GM23338 (cell line): Measurements from ENCODE around the gene FAXDC2. TPM values are rescaled to one million over a fixed set of nuclear protein-coding genes. Genes with fewer than 3 reads are reported as not detected.

Source experiments
- ATAC-seq: fragments of 200-7000 bp; cut with Tn5 transposase; 3 replicates; pipeline ENCODE4 v1.9.1; 2020
- DNase-seq: peaks from one replicate; pipeline ENCODE4 v3.0.0-alpha.2; 2015; ENCODE audit warnings: low spot score
- H2AFZ ChIP-seq: fragments of 200-600 bp; sonication (generic); 2 replicates; pipeline ENCODE4 v1.8.0; 2016; ENCODE audit warnings: antibody characterized with exemption, mild to moderate bottlenecking, moderate library complexity
- H3F3A ChIP-seq: fragments of 200-600 bp; sonication (generic); replicated peaks from 2 replicates; pipeline ENCODE4 v1.8.0; 2017; ENCODE audit warnings: antibody characterized with exemption, mixed run types, low read depth
- H3K27ac ChIP-seq: fragments of 200-600 bp; sonication (generic); 2 replicates; pipeline ENCODE4 v1.6.1; 2016; ENCODE audit warnings: low read depth
- H3K27me3 ChIP-seq: fragments of 200-600 bp; sonication (generic); 2 replicates; pipeline ENCODE4 v1.8.0; 2016; ENCODE audit warnings: mild to moderate bottlenecking, mixed run types, moderate library complexity; ENCODE audit not compliant: insufficient read depth
- H3K36me3 ChIP-seq: fragments of 200-600 bp; sonication (generic); 2 replicates; pipeline ENCODE4 v1.8.0; 2016; ENCODE audit warnings: mild to moderate bottlenecking; ENCODE audit not compliant: insufficient read depth
- H3K4me1 ChIP-seq: fragments of 200-600 bp; sonication (generic); 2 replicates; pipeline ENCODE4 v1.8.0; 2016; ENCODE audit warnings: mild to moderate bottlenecking, moderate library complexity; ENCODE audit not compliant: insufficient read depth
- H3K4me2 ChIP-seq: fragments of 200-600 bp; sonication (generic); 2 replicates; pipeline ENCODE4 v1.7.1; 2017; ENCODE audit warnings: mixed run types
- H3K4me3 ChIP-seq: fragments of 200-600 bp; sonication (generic); 2 replicates; pipeline ENCODE4 v1.6.1; 2016; ENCODE audit warnings: mixed run types
- H3K79me2 ChIP-seq: fragments of 200-600 bp; sonication (generic); replicated peaks from 2 replicates; pipeline ENCODE4 v1.8.0; 2017; ENCODE audit warnings: mild to moderate bottlenecking; ENCODE audit not compliant: insufficient read depth
- H3K9me2 ChIP-seq: fragments of 200-600 bp; sonication (generic); 2 replicates; pipeline ENCODE4 v1.8.0; 2017; ENCODE audit not compliant: insufficient read depth
- H4K20me1 ChIP-seq: fragments of 200-600 bp; sonication (generic); replicated peaks from 2 replicates; pipeline ENCODE4 v1.8.0; 2017; ENCODE audit warnings: mild to moderate bottlenecking; ENCODE audit not compliant: insufficient read depth
- H3K27ac Mint-ChIP-seq: 2 replicates; pipeline ENCODE4 v1.8.0; 2020; ENCODE audit warnings: inconsistent platforms, mild to moderate bottlenecking, moderate library complexity, mixed read lengths
- H3K27me3 Mint-ChIP-seq: 3 replicates; pipeline ENCODE4 v1.8.0; 2022; ENCODE audit warnings: low read depth, mild to moderate bottlenecking, moderate library complexity, mixed read lengths, inconsistent platforms; ENCODE audit not compliant: insufficient read depth, poor library complexity
- H3K36me3 Mint-ChIP-seq: 3 replicates; pipeline ENCODE4 v1.8.0; 2021; ENCODE audit warnings: low read depth, mild to moderate bottlenecking, inconsistent platforms, moderate library complexity, mixed read lengths
- H3K4me1 Mint-ChIP-seq: 3 replicates; pipeline ENCODE4 v1.8.0; 2020; ENCODE audit warnings: mild to moderate bottlenecking, inconsistent platforms, mixed read lengths
- H3K4me3 Mint-ChIP-seq: 3 replicates; pipeline ENCODE4 v1.8.0; 2021; ENCODE audit warnings: moderate library complexity, mild to moderate bottlenecking, inconsistent platforms, mixed read lengths
- H3K9me3 Mint-ChIP-seq: 3 replicates; pipeline ENCODE4 v1.8.0; 2020; ENCODE audit warnings: moderate library complexity, mild to moderate bottlenecking, inconsistent platforms, mixed read lengths
- CREB1 ChIP-seq: fragments of 250-450 bp; sonication (Bioruptor Pico); IDR thresholded peaks from 2 replicates; pipeline ENCODE4 v1.5.0; 2020; ENCODE audit warnings: low read depth, mild to moderate bottlenecking, moderate library complexity
- EZH2 ChIP-seq: fragments of 200-600 bp; sonication (generic); IDR thresholded peaks from one replicate; pipeline ENCODE4 v1.8.0; 2017; ENCODE audit warnings: antibody characterized with exemption, mild to moderate bottlenecking, low read depth; ENCODE audit not compliant: unreplicated experiment
- POLR2AphosphoS5 ChIP-seq: IDR thresholded peaks from 2 replicates; pipeline ENCODE4 v1.6.1; 2016; ENCODE audit warnings: antibody characterized with exemption, low read depth
- REST ChIP-seq: IDR thresholded peaks from one replicate; pipeline ENCODE4 v1.6.1; 2018; ENCODE audit warnings: antibody characterized with exemption; ENCODE audit not compliant: unreplicated experiment
- STAT1 ChIP-seq: IDR thresholded peaks from one replicate; pipeline ENCODE4 v1.6.1; 2016; ENCODE audit warnings: antibody characterized with exemption; ENCODE audit not compliant: unreplicated experiment
- ZNF331 ChIP-seq: fragments of 250-450 bp; sonication (Bioruptor Pico); IDR thresholded peaks from 2 replicates; pipeline ENCODE4 v1.5.0; 2020; ENCODE audit warnings: low read depth, mild to moderate bottlenecking, moderate library complexity
- ZNF462 ChIP-seq: fragments of 250-450 bp; sonication (Bioruptor Pico); IDR thresholded peaks from 2 replicates; pipeline ENCODE4 v1.5.0; 2020; ENCODE audit warnings: mild to moderate bottlenecking, moderate library complexity
- polyA plus RNA-seq: library from polyadenylated mRNA; unstranded; fragments of >200 nt; fragmentation: Nextera tagmentation; extraction: Ambion mirVana; gene quantifications from 2 replicates; pipeline ENCODE4 v1.2.1, GENCODE V29; 2016
- total RNA-seq: library from RNA; depleted of rRNA; stranded (reverse); fragments of >200 nt; shearing (Covaris generic); gene quantifications from 2 replicates; pipeline ENCODE4 v1.2.3, GENCODE V29; 2014
- TF ChIP-seq, protein P1 (sequence below): IDR thresholded peaks from 2 replicates; pipeline ENCODE4 v1.6.1; 2016; ENCODE audit warnings: antibody characterized with exemption

Gene FAXDC2
- total and polyA plus RNA-seq, 2 experiments from 2014 or later = 4.0 to 4.6 TPM

DNA sequence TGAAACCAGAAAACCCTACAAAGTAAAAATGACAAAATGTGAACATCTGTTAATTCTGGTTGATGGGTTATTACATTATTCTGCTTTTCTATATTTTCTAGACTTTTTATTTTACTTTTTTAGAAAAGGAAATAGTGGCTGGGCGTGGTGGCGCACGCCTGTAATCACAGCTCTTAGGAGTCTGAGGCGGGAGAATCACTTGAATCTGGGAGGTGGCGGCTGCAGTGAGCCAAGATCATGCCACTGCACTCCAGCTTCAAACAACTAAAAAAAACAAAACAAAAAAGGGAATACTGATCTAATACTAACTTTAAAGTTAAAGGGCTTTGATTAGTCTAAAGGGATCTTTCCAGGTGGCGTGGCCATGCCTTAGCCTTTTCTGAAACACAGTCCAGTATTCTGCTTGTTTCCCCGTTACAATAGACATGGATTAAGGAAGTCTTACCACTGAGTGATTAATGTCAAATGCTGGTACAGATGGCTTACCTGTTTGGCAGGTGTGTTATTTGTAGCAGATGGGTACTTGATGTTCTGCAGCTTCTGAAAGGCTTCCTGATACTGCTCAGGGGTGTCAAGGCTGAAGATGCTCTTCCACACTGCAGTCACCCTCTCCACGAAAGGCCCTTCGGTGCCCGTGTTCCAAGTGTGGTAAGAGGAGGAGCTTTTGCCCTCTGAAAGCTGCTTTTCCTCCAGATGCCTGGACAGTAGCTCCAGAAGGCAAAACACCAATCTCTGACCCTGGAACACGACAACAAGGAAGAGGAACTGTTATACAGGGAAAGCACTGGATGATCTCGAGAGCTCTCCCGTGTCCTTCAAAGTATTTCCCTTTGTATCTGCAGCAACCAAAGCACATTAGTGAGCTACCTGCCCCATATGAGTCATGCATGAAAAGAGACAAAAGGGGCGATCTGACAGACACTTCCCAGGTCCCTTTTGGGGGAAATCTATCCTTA lies 45.5 kb upstream of the FAXDC2 start:
- DNase-seq = no peak
- Histone ChIP-seq H3K27me3 (no peaks in the 10 kb centered on the region), H4K20me1 (no peaks in the 10 kb centered on the region; the same call in 1 of the 2 replicates), H3K4me2 (no peak overlapping the region), H3K9me2 (no peaks in the 10 kb centered on the region), H3K4me1 (no peaks in the 10 kb centered on the region), H2AFZ (no peak overlapping the region), H3K4me3 (no peak overlapping the region), H3K27ac (no peak overlapping the region), H3F3A (no peaks in the 10 kb centered on the region), H3K36me3 (peaks cover 77% of the 10 kb centered on the region), H3K79me2 (no peaks in the 10 kb centered on the region)
- Mint-ChIP-seq H3K4me1 (no peaks in the 10 kb centered on the region), H3K9me3 (no peaks in the 10 kb centered on the region), H3K27ac (no peak overlapping the region), H3K4me3 (no peak overlapping the region), H3K36me3 (peaks cover 91% of the 10 kb centered on the region), H3K27me3 (no peaks in the 10 kb centered on the region)
- no peak for ATAC-seq
- TF ChIP-seq EZH2 = no peak

DNA sequence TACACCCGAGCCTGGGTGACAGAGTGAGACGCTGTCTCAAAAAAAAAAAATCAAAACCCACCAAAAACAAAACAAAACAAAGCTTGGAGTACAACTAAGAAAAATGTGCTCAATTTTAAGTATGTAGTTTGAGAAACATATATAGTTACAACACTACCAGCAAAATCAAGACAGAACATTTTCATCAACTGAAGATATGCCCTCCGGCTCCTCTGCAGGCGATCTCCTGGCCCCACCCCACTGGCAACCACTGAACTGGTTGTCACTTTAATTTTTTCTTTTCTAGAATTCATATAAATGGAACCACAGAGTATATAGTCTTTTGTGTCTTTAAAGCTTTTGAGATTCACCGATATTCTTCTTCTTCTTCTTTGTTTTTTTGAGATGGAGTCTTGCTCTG lies 43.0 kb upstream of the FAXDC2 start:
- H4K20me1 ChIP-seq = no peaks in the 10 kb centered on the region; the same call in 1 of the 2 replicates

More for the DNA sequence above, 43.0 kb upstream of the FAXDC2 start:
- no peaks in the 10 kb centered on the region for H3K4me1 ChIP-seq
- H2AFZ ChIP-seq = no peak overlapping the region
- H3K36me3 Mint-ChIP-seq = peaks cover 90% of the 10 kb centered on the region
- no peaks in the 10 kb centered on the region for H3K4me1 Mint-ChIP-seq
- TF ChIP-seq ZNF462 (no peak), POLR2AphosphoS5 (no peak), STAT1 (no peak), ZNF331 (CRISPR knock-in tag) (no peak), REST (no peak), CREB1 (CRISPR knock-in tag) (no peak)
- TF ChIP-seq, protein P1, sequence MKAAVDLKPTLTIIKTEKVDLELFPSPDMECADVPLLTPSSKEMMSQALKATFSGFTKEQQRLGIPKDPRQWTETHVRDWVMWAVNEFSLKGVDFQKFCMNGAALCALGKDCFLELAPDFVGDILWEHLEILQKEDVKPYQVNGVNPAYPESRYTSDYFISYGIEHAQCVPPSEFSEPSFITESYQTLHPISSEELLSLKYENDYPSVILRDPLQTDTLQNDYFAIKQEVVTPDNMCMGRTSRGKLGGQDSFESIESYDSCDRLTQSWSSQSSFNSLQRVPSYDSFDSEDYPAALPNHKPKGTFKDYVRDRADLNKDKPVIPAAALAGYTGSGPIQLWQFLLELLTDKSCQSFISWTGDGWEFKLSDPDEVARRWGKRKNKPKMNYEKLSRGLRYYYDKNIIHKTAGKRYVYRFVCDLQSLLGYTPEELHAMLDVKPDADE = no peak
- DNase-seq (no peak), ATAC-seq (no peak)
- no peaks in the 10 kb centered on the region for H3K79me2 ChIP-seq
- no peak overlapping the region for H3K27ac ChIP-seq
- no peaks in the 10 kb centered on the region for H3K27me3 ChIP-seq
- no peaks in the 10 kb centered on the region for H3K27me3 Mint-ChIP-seq
- H3K36me3 ChIP-seq = peaks cover 75% of the 10 kb centered on the region
- no peak overlapping the region for H3K27ac Mint-ChIP-seq
- no peak overlapping the region for H3K4me2 ChIP-seq
- H3F3A ChIP-seq = 0 out of 2 replicates have a peak, but pooled peaks cover 3% of the 10 kb centered on the region
- no peaks in the 10 kb centered on the region for H3K9me2 ChIP-seq
- no peak overlapping the region for H3K4me3 Mint-ChIP-seq
- no peak overlapping the region for H3K4me3 ChIP-seq
- H3K9me3 Mint-ChIP-seq = no peaks in the 10 kb centered on the region; the same call in 2 of the 3 replicates
